Chondrocyte (in vitro differentiated cells): ENCODE measurements around the gene IQGAP2. TPM values are rescaled to one million over a fixed set of nuclear protein-coding genes. Genes with fewer than 3 reads are reported as not detected.

Experiments
- DNase-seq: peaks from one replicate; pipeline ENCODE4 v3.0.0; 2021; ENCODE audit warnings: mixed read lengths, low spot score
- H3K27ac Mint-ChIP-seq: one replicate; pipeline ENCODE4 v1.8.0; 2021; ENCODE audit warnings: mild to moderate bottlenecking, moderate library complexity, mixed read lengths; ENCODE audit not compliant: unreplicated experiment
- H3K27me3 Mint-ChIP-seq: 2 replicates; pipeline ENCODE4 v1.8.0; 2021; ENCODE audit warnings: low read depth, mixed read lengths
- H3K36me3 Mint-ChIP-seq: 2 replicates; pipeline ENCODE4 v1.8.0; 2021; ENCODE audit warnings: low read depth, mixed read lengths
- H3K4me1 Mint-ChIP-seq: 2 replicates; pipeline ENCODE4 v1.8.0; 2021; ENCODE audit warnings: low read depth, mild to moderate bottlenecking, mixed read lengths
- H3K4me3 Mint-ChIP-seq: one replicate; pipeline ENCODE4 v1.8.0; 2021; ENCODE audit warnings: mild to moderate bottlenecking, moderate library complexity, mixed read lengths; ENCODE audit not compliant: unreplicated experiment
- H3K9me3 Mint-ChIP-seq: 2 replicates; pipeline ENCODE4 v1.8.0; 2021; ENCODE audit warnings: low read depth, mixed read lengths
- total RNA-seq: library from RNA; stranded (reverse); gene quantifications from 3 replicates; pipeline ENCODE4 v1.2.1, GENCODE V29; 2021
- TF ChIP-seq, protein P1 (sequence below): fragments of 200-600 bp; sonication (generic); IDR thresholded peaks from 2 replicates; pipeline ENCODE4 v1.5.0; 2021; ENCODE audit warnings: antibody characterized with exemption, mild to moderate bottlenecking, moderate library complexity

Gene IQGAP2
- total RNA-seq, 1 donor from 2014 or later, result 3.0 TPM

DNA sequence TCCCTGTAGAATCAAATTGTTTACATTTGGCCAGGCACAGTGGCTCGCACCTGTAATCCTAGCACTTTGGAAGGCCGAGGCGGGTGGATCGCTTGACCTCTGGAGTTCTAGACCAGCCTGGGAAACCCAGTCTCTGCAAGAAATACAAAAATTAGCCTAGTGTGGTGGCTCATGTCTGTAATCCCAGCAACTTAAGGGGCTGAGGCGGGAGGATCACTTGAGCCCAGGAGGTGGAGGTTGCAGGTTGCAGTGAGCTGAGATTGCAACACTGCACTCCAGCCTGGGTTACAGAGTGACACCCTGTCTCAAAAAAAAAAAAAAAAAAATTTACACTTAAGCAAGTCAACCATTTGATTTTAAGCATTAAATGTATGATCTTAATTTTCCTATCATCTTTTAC lies 17.5 kb upstream of the IQGAP2 start:
- no peak overlapping the region for H3K27ac Mint-ChIP-seq
- no peaks in the 10 kb centered on the region for H3K36me3 Mint-ChIP-seq
- DNase-seq, result no peak
- H3K4me1 Mint-ChIP-seq, result peaks cover 25% of the 10 kb centered on the region
- no peaks in the 10 kb centered on the region for H3K27me3 Mint-ChIP-seq
- TF ChIP-seq, protein P1, sequence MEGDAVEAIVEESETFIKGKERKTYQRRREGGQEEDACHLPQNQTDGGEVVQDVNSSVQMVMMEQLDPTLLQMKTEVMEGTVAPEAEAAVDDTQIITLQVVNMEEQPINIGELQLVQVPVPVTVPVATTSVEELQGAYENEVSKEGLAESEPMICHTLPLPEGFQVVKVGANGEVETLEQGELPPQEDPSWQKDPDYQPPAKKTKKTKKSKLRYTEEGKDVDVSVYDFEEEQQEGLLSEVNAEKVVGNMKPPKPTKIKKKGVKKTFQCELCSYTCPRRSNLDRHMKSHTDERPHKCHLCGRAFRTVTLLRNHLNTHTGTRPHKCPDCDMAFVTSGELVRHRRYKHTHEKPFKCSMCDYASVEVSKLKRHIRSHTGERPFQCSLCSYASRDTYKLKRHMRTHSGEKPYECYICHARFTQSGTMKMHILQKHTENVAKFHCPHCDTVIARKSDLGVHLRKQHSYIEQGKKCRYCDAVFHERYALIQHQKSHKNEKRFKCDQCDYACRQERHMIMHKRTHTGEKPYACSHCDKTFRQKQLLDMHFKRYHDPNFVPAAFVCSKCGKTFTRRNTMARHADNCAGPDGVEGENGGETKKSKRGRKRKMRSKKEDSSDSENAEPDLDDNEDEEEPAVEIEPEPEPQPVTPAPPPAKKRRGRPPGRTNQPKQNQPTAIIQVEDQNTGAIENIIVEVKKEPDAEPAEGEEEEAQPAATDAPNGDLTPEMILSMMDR, result no peak
- H3K9me3 Mint-ChIP-seq, result no peaks in the 10 kb centered on the region
- no peak overlapping the region for H3K4me3 Mint-ChIP-seq

DNA sequence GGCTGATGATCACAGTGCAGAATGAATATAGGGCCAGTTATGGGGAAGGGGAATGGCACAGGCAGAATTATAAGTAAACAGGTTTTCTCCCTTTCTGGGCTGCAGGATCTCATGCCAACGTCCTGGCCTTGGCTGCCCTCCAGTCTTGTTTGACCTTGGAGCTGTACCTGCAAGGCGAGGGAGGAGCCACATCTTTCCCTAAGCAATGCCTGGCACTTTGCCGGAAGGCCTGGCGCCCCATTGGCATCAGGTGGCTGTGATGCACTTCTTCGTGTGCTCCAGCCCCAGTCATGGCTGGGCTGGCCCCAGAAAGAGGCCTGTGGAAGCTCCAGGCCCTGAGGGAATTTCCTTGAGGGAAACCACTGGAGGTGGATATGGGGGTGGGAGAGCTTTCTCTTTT lies 16.7 kb upstream of the IQGAP2 start:
- DNase-seq, result no peak
- peaks cover 28% of the 10 kb centered on the region for H3K4me1 Mint-ChIP-seq
- no peaks in the 10 kb centered on the region for H3K36me3 Mint-ChIP-seq
- H3K4me3 Mint-ChIP-seq, result no peak overlapping the region
- H3K27me3 Mint-ChIP-seq, result no peaks in the 10 kb centered on the region
- no peaks in the 10 kb centered on the region for H3K9me3 Mint-ChIP-seq
- TF ChIP-seq, protein P1, result no peak
- H3K27ac Mint-ChIP-seq, result no peak overlapping the region

DNA sequence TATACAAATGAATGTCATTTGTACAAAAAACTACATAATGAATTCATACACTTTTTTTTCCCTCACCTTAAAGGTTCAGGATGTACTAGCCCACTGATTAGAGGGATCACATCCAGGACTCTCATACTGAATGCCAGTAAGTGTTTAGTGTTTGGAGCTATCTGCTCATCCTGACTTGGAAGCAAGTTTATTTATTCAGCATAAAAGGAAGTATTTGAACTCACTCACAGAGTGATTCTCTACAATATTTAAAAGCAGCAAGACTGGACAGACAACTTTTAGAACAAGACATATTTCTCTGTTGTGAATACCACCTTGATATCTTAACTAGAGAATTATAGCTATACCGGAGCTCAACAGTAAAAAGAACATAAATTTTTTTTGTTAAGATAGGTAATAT lies 14.8 kb upstream of the IQGAP2 start:
- Mint-ChIP-seq H3K9me3 (no peaks in the 10 kb centered on the region), H3K27me3 (no peaks in the 10 kb centered on the region), H3K27ac (no peak overlapping the region), H3K4me1 (peaks cover 36% of the 10 kb centered on the region), H3K36me3 (no peaks in the 10 kb centered on the region), H3K4me3 (no peak overlapping the region)
- TF ChIP-seq, protein P1, result no peak
- no peak for DNase-seq

DNA sequence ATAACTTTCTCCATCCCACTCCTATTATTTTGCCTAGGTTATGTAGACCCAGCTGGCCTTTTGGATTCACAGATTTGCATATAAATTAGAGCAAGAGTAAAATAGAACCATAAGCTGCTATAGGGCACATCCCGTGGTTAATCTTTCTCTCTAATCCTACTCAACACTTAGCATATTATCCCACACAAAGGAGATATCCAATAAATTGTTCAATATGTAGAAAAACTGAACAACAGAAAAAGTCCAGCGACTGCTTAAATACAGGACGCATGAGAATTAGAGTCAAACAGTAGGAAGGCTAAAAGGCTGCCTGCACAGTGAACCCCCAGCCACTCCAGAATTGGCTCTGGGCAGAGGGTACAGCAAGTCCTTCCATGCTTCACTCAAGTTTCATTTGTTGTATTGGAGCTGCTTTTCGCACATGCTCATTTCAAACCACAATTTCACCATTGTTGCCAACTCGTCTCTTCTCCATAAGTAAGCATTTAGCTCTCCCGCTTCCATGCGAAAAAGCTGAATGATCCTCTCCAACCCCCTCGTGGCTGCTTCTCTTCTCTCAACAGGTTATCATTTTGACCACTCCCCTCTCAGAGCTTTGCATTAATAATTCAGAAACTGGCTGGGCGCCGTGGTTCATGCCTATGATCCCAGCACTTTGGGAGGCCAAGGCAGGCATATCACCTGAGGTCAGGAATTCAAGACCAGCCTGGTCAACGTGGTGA lies 14.1 kb upstream of the IQGAP2 start:
- peak overlapping the region; percentile 62 for H3K27ac Mint-ChIP-seq
- TF ChIP-seq, protein P1, result no peak
- no peak for DNase-seq
- H3K27me3 Mint-ChIP-seq, result no peaks in the 10 kb centered on the region
- H3K4me3 Mint-ChIP-seq, result no peak overlapping the region
- H3K9me3 Mint-ChIP-seq, result no peaks in the 10 kb centered on the region
- peaks cover 38% of the 10 kb centered on the region for H3K4me1 Mint-ChIP-seq
- H3K36me3 Mint-ChIP-seq, result no peaks in the 10 kb centered on the region

DNA sequence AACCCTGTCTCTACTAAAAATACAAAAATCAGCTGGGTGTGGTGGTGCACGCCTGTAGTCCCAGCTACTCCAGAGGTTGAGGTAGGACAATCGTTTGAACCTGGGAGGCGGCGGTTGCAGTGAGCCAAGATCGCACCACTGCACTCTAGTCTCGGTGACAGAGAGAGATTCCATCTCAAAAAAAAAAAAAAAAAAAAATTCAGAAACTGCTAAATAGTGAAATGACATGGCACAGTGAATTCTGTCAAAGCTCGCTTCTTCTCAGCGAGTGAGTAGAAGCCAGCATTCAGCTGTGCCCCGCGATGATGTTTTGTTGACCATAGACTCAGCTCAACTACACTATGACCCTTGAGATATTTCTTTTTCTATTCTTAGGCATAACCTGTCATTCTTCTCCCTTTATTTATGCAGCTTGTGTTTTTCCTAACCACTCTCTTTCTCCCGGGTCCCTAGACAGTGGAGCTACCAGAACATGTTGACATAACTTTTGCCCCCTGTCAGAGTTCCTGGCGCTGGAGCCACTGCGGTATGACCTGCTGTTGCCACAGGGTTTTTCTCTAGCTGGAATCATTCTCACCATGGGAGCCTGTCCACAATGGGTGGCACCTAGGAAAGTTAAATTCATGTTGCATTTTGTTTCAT lies 13.5 kb upstream of the IQGAP2 start:
- no peak for DNase-seq
- H3K36me3 Mint-ChIP-seq, result no peaks in the 10 kb centered on the region
- H3K27ac Mint-ChIP-seq, result peak overlapping the region; percentile 90
- H3K27me3 Mint-ChIP-seq, result no peaks in the 10 kb centered on the region
- H3K4me3 Mint-ChIP-seq, result no peak overlapping the region
- TF ChIP-seq, protein P1, result no peak
- H3K4me1 Mint-ChIP-seq, result peaks cover 38% of the 10 kb centered on the region
- H3K9me3 Mint-ChIP-seq, result no peaks in the 10 kb centered on the region
